HEK293T (cell line): ENCODE results near the gene XPNPEP2.

Source experiments
- BHLHE40 ChIP-seq: fragments of 450-650 bp; IDR thresholded peaks from 2 replicates; pipeline ENCODE4 v1.6.1; 2016; ENCODE audit warnings: mild to moderate bottlenecking, moderate library complexity, borderline replicate concordance
- ELF4 ChIP-seq: fragments of 450-650 bp; IDR thresholded peaks from 2 replicates; pipeline ENCODE4 v1.6.1; 2017; ENCODE audit warnings: antibody characterized with exemption
- FOXA1 ChIP-seq: fragments of 450-650 bp; IDR thresholded peaks from 2 replicates; pipeline ENCODE4 v1.6.1; 2016; ENCODE audit warnings: mild to moderate bottlenecking
- FOXM1 ChIP-seq: fragments of 450-650 bp; IDR thresholded peaks from 2 replicates; pipeline ENCODE4 v1.6.1; 2017; ENCODE audit warnings: mild to moderate bottlenecking, borderline replicate concordance
- HDGF ChIP-seq: fragments of 450-650 bp; IDR thresholded peaks from 2 replicates; pipeline ENCODE4 v1.6.1; 2017; ENCODE audit warnings: antibody characterized with exemption, borderline replicate concordance
- SP1 ChIP-seq: fragments of 450-650 bp; IDR thresholded peaks from 2 replicates; pipeline ENCODE4 v1.6.1; 2017
- SUZ12 ChIP-seq: fragments of 450-650 bp; IDR thresholded peaks from 2 replicates; pipeline ENCODE4 v1.6.1; 2016; ENCODE audit warnings: mild to moderate bottlenecking
- TARDBP ChIP-seq: fragments of 450-650 bp; IDR thresholded peaks from 2 replicates; pipeline ENCODE4 v1.6.1; 2016
- TF ChIP-seq, protein P1 (sequence below): fragments of 450-650 bp; IDR thresholded peaks from 2 replicates; pipeline ENCODE4 v1.6.1; 2016

DNA sequence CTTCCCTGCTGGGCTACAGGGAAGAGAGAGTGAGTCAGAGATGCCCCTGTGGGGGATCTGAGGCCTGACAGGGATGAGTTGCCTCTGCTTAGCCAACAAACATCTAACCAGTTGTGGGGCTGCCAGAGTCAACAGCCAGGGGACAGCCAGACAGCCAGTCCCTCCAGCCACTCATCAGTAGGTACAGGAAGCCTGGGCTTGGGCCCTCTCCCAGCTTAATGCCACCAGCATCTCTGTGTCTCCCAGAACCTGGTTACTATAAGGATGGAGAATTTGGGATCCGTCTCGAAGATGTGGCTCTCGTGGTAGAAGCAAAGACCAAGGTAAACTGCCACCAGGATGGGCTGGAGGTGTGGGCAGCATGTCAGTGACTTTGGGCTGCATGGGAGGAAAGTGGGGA, 23.7 kb downstream of the XPNPEP2 start:
- TF ChIP-seq FOXA1: no peak
- no peak for TF ChIP-seq HDGF
- TF ChIP-seq, protein P1, sequence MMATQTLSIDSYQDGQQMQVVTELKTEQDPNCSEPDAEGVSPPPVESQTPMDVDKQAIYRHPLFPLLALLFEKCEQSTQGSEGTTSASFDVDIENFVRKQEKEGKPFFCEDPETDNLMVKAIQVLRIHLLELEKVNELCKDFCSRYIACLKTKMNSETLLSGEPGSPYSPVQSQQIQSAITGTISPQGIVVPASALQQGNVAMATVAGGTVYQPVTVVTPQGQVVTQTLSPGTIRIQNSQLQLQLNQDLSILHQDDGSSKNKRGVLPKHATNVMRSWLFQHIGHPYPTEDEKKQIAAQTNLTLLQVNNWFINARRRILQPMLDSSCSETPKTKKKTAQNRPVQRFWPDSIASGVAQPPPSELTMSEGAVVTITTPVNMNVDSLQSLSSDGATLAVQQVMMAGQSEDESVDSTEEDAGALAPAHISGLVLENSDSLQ: no peak
- TF ChIP-seq ELF4: no peak
- no peak for TF ChIP-seq SP1
- TF ChIP-seq TARDBP: no peak
- no peak for TF ChIP-seq SUZ12
- no peak for TF ChIP-seq BHLHE40
- TF ChIP-seq FOXM1: no peak
